Measurements from ENCODE around the gene MYO7A.

DNA sequence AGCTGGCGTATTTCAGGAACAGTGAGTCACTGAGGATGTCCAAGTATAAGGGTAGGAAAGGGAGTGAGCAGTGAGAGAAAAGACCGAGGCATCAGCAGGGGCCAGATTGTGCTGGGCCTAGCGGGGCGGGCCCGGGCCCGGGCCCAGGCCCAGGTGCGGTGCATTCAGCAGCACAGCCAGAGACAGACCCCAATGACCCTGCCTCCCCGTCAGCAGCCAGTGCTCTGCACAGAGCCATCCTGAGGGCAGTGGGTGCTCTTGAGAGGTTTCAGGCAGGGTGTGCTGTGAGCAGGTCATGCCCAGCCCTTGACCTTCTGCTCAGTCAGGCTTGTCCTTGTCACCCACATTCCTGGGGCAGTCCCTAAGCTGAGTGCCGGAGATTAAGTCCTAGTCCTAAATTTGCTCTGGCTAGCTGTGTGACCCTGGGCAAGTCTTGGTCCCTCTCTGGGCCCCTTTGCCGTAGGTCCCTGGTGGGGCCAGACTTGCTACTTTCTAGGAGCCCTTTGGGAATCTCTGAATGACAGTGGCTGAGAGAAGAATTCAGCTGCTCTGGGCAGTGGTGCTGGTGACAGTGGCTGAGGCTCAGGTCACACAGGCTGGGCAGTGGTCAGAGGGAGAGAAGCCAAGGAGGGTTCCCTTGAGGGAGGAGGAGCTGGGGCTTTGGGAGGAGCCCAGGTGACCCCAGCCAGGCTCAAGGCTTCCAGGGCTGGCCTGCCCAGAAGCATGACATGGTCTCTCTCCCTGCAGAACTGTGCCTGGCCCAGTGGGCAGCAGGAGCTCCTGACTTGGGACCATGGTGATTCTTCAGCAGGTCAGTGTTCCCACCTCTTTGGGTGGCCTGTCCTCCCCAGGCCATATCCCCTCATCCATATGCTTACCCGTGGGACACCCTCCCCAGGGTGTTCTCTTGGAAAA is 2.1 kb downstream of the MYO7A start:
- TF ChIP-seq, protein P1, sequence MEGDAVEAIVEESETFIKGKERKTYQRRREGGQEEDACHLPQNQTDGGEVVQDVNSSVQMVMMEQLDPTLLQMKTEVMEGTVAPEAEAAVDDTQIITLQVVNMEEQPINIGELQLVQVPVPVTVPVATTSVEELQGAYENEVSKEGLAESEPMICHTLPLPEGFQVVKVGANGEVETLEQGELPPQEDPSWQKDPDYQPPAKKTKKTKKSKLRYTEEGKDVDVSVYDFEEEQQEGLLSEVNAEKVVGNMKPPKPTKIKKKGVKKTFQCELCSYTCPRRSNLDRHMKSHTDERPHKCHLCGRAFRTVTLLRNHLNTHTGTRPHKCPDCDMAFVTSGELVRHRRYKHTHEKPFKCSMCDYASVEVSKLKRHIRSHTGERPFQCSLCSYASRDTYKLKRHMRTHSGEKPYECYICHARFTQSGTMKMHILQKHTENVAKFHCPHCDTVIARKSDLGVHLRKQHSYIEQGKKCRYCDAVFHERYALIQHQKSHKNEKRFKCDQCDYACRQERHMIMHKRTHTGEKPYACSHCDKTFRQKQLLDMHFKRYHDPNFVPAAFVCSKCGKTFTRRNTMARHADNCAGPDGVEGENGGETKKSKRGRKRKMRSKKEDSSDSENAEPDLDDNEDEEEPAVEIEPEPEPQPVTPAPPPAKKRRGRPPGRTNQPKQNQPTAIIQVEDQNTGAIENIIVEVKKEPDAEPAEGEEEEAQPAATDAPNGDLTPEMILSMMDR (IDR thresholded peaks at IDR 0.05; ENCODE audit: poor library complexity) = no peak
- TF ChIP-seq EZH2 (IDR thresholded peaks at IDR 0.05; ENCODE audit: borderline replicate concordance) = no peak

Measured in hepatocyte (in vitro differentiated cells).